HEK293 (cell line): ENCODE measurements around the gene VILL.

ENCODE experiments used
- CTCF ChIP-seq: fragments of 450-650 bp; formaldehyde crosslinking; IDR thresholded peaks from 2 replicates; pipeline ENCODE4 v1.5.1; 2016; ENCODE audit warnings: missing biosample characterization, missing genetic modification characterization
- MYNN ChIP-seq: fragments of 450-650 bp; formaldehyde crosslinking; IDR thresholded peaks from 2 replicates; pipeline ENCODE4 v1.5.1; 2016; ENCODE audit warnings: missing biosample characterization, missing genetic modification characterization, borderline replicate concordance
- ZNF10 ChIP-seq: fragments of 450-650 bp; formaldehyde crosslinking; IDR thresholded peaks from 2 replicates; pipeline ENCODE4 v1.5.1; 2017; ENCODE audit warnings: missing biosample characterization, missing genetic modification characterization
- ZNF660 ChIP-seq: fragments of 450-650 bp; IDR thresholded peaks from 2 replicates; pipeline ENCODE4 v1.5.1; 2018; ENCODE audit warnings: missing biosample characterization, mild to moderate bottlenecking, missing genetic modification characterization

DNA sequence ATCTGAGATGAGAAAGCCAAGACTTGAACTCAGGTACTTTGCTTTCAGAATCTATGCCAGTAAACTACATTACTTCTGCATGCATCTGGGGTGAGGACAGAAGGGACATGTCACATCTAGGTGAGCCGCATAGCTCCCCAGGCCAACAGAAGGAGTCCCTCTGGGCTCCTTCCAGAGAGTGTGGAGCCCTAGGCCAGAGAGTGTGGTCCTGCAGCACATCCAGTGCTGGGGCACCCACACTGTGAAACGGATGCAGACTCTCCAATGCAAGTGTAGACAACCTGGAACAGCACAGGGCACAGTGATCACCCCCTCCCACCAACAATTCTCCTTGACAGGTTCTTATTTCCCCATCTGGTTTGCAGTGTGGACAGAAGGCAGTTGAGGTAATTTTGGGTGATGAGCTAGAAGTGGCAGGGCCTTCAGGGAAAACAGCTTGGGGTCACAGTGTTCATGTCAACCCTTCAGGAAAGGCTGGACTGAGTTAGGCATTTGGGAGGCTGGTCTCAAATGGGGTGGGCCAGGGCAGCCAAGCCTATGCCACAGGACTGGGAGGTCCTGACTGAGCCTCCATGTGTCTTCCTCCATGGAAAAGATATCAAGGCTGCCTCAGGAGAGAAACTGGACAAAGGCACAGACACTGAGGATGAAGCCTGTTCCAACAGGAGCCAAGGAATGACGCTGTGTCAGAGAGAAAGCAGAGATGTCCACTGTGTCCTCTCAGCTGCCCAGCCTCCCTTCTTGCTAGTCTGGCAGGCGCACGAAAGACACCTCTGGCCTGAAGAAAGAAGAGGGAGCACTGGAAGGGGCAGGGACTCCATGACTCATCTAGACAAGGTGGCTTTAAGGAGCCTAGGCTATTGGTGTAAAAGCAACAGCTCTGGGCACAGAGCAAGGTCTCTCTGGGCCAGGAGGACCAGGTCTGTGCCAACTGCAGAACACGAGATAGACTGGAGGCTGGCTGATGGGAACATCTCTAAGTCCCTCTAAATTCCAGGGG is 37.2 kb downstream of the VILL start:
- TF ChIP-seq CTCF (tag by site-specific recombination) (no peak), ZNF10 (tag by site-specific recombination) (no peak), ZNF660 (tag by site-specific recombination) (no peak), MYNN (tag by site-specific recombination) (no peak)
